Endothelial cell of umbilical vein (primary cell): ENCODE results near the gene RBMS3. TPM values are rescaled to one million over a fixed set of nuclear protein-coding genes. Genes with fewer than 3 reads are reported as not detected.

ENCODE experiments used
- BruUV-seq: library from RNA; stranded (reverse); fragments of 400-500 nt; replicated peaks from 2 replicates; lab custom pipeline; 2021; lab: Mats Ljungman, UMichigan
- CTCF ChIA-PET: fragments of 300-600, 350-600 bp; sonication (Branson Sonifier 250); formaldehyde crosslinking; loops from one replicate; lab custom pipeline; 2021; ENCODE audit warnings: antibody characterized with exemption, inconsistent platforms; lab: Charles Lee
- POLR2A ChIA-PET: fragments of 300-600, 350-600 bp; sonication (Branson Sonifier 250); formaldehyde crosslinking; loops from one replicate; lab custom pipeline; 2021; ENCODE audit warnings: antibody characterized with exemption, inconsistent platforms; lab: Charles Lee
- DNase-seq: peaks from one replicate; pipeline ENCODE4 v3.0.0-alpha.2; 2011; ENCODE audit warnings: low read depth, low spot score
- FAIRE-seq: peaks from 2 replicates; lab custom pipeline; 2011; peaks lifted over from hg19 to GRCh38; lab: Jason Lieb, UNC
- H2AFZ ChIP-seq: 2 replicates; pipeline ENCODE4 v1.6.0; 2012; ENCODE audit warnings: low read depth, low read length, control low read depth, inconsistent platforms
- H3K27ac ChIP-seq: 2 replicates; pipeline ENCODE4 v1.5.1; 2011; ENCODE audit warnings: low read depth, mild to moderate bottlenecking, control low read depth, low read length, moderate library complexity; ENCODE audit not compliant: insufficient read depth
- H3K27me3 ChIP-seq, 2 experiments: 2 replicates each; pipeline versions ENCODE4 v1.6.0 to v1.6.1; 2011; ENCODE audit warnings: low read length in 2 of 2, mixed read lengths in 1 of 2; ENCODE audit not compliant: control insufficient read depth in 2 of 2, insufficient read depth in 2 of 2
- H3K36me3 ChIP-seq, 2 experiments: 2 replicates in 1 of 2; 3 replicates in 1 of 2; pipeline ENCODE4 v1.5.1; 2011; ENCODE audit warnings: low read length in 2 of 2, mild to moderate bottlenecking in 1 of 2, moderate library complexity in 1 of 2; ENCODE audit not compliant: control insufficient read depth in 2 of 2, insufficient read depth in 2 of 2; ENCODE audit errors: extremely low read depth in 1 of 2
- H3K4me1 ChIP-seq: 3 replicates; pipeline ENCODE4 v1.5.1; 2011; ENCODE audit warnings: mild to moderate bottlenecking, low read length; ENCODE audit not compliant: control insufficient read depth, insufficient read depth; ENCODE audit errors: extremely low read depth
- H3K4me2 ChIP-seq: 2 replicates; pipeline ENCODE4 v1.6.1; 2011; ENCODE audit warnings: low read length, control low read depth, mixed read lengths; ENCODE audit not compliant: insufficient read depth
- H3K4me3 ChIP-seq, 3 experiments: fragments of 200-600 bp in 1 of 3; sonication (generic), shearing (Covaris generic) in 1 of 3; replicated peaks in 1 of 3; 2 replicates each; pipeline ENCODE4 v1.5.1; 2011 to 2016; ENCODE audit warnings: control low read depth in 3 of 3, low read length in 3 of 3, mild to moderate bottlenecking in 2 of 3, inconsistent platforms in 1 of 3, low read depth in 1 of 3, moderate library complexity in 1 of 3; ENCODE audit not compliant: insufficient read depth in 1 of 3
- H3K79me2 ChIP-seq: 2 replicates; pipeline ENCODE4 v1.6.0; 2012; ENCODE audit warnings: low read length, inconsistent platforms; ENCODE audit not compliant: control insufficient read depth, insufficient read depth
- H3K9ac ChIP-seq: replicated peaks from 2 replicates; pipeline ENCODE3; 2011; ENCODE audit warnings: low read length, control low read depth; ENCODE audit not compliant: insufficient read depth; ENCODE audit errors: extremely low read depth
- H3K9me1 ChIP-seq: replicated peaks from 3 replicates; pipeline ENCODE4 v1.6.0; 2011; ENCODE audit warnings: mild to moderate bottlenecking, low read length; ENCODE audit not compliant: control insufficient read depth, insufficient read depth; ENCODE audit errors: extremely low read depth
- H3K9me3 ChIP-seq: replicated peaks from 2 replicates; pipeline ENCODE4 v1.5.1; 2012; ENCODE audit warnings: low read length, inconsistent platforms; ENCODE audit not compliant: control insufficient read depth, insufficient read depth
- H4K20me1 ChIP-seq: replicated peaks from 2 replicates; pipeline ENCODE3; 2011; ENCODE audit warnings: mild to moderate bottlenecking, low read length; ENCODE audit not compliant: control insufficient read depth, insufficient read depth; ENCODE audit errors: extremely low read depth
- EZH2 ChIP-seq: IDR thresholded peaks from 2 replicates; pipeline ENCODE4 v1.6.1; 2012; ENCODE audit warnings: borderline replicate concordance, low read depth, mild to moderate bottlenecking, moderate library complexity, low read length, inconsistent platforms; ENCODE audit not compliant: severe bottlenecking
- FOS ChIP-seq: IDR thresholded peaks from 2 replicates; pipeline ENCODE4 v1.6.1; 2011; ENCODE audit warnings: mild to moderate bottlenecking, low read length, moderate library complexity, borderline replicate concordance; ENCODE audit not compliant: insufficient read depth
- GATA2 ChIP-seq: IDR thresholded peaks from 2 replicates; pipeline ENCODE4 v1.7.0; 2011; ENCODE audit warnings: low read depth, mild to moderate bottlenecking, moderate library complexity, mixed read lengths, low read length; ENCODE audit not compliant: insufficient read length, insufficient read depth
- JUN ChIP-seq: IDR thresholded peaks from 2 replicates; pipeline ENCODE4 v1.6.1; 2011; ENCODE audit warnings: borderline replicate concordance, low read depth; ENCODE audit not compliant: insufficient read length, insufficient read depth
- MYC ChIP-seq: IDR thresholded peaks from one replicate; pipeline ENCODE4 v1.6.1; 2011; ENCODE audit warnings: mild to moderate bottlenecking, low read depth, low read length
- POLR2A ChIP-seq: IDR thresholded peaks from 2 replicates; pipeline ENCODE4 v1.6.1; 2012; ENCODE audit warnings: low read depth, mild to moderate bottlenecking, control low read depth, low read length
- POLR2AphosphoS5 ChIP-seq: IDR thresholded peaks from 2 replicates; pipeline ENCODE4 v1.6.1; 2012; ENCODE audit warnings: low read depth, mild to moderate bottlenecking, control low read depth, low read length, moderate library complexity; ENCODE audit not compliant: insufficient read depth
- dilution Hi-C: fragments of 300-500 bp; cut with MboI; formaldehyde crosslinking; loops from one replicate; pipeline ENCODE4 v1.15.0; 2019; ENCODE audit warnings: low sequenced_read_pairs; ENCODE audit not compliant: extremely low pct_ligation_motif_present
- intact Hi-C: fragments of 100-400 bp; cut with micrococcal nuclease; formaldehyde crosslinking; loops from one replicate; pipeline ENCODE4 v1.10.0; 2022
- polyA plus RNA-seq, 4 experiments: library from polyadenylated mRNA; depleted of rRNA in 3 of 4; stranded (reverse) in 3 of 4; unstranded in 1 of 4; fragments of >200 nt; gene quantifications; 2 replicates each; pipeline versions ENCODE4 v1.2.1 to v1.2.3, GENCODE V29; 2011 to 2012; ENCODE audit warnings: missing spikeins in 1 of 4
- total RNA-seq: library from RNA; stranded (reverse); gene quantifications from 2 replicates; pipeline ENCODE4 v1.2.3, GENCODE V29; 2021
- TF ChIP-seq, protein P1 (sequence below): IDR thresholded peaks from 2 replicates; pipeline ENCODE4 v1.6.1; 2011; ENCODE audit not compliant: insufficient read depth, insufficient read length
- TF ChIP-seq, protein P2 (sequence below), 2 donors: IDR thresholded peaks; 1 replicate in 1 of 2; 2 replicates in 1 of 2; pipeline ENCODE4 v1.5.1; 2011; ENCODE audit warnings: low read length in 2 of 2, mild to moderate bottlenecking in 2 of 2, moderate library complexity in 2 of 2, control low read depth in 1 of 2, inconsistent platforms in 1 of 2, low read depth in 1 of 2; ENCODE audit not compliant: insufficient read depth in 1 of 2; ENCODE audit errors: extremely low read depth in 1 of 2

The RBMS3 gene
- total and polyA plus RNA-seq, 2 donors (not counting 3 experiments of a cell fraction or from before 2014, with no cell fraction given), result 13.6 to 42.3 TPM

DNA sequence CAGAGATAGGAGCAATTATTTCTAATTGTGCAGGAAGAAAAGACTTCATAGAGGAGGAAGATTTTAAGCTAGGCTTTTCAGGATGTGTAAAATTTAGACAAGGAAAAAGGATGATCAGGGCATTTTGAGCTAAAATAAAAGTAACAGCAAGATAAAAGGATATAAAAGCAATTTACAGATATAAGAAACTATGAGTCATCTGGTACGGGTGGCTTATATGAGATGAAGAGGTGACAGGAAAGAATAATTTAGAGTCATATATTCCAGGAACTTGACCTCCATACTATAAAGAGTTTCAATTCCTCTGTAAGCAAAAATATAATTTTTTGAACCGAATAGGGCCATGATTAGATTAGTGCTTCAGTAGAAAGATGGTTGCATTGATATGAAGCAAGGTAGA, 273.7 kb downstream of the RBMS3 start:
- no peaks in the 10 kb centered on the region for H3K79me2 ChIP-seq
- H3K27ac ChIP-seq, result no peak overlapping the region
- no TSS peak for BruUV-seq
- H3K9me3 ChIP-seq, result no peaks in the 10 kb centered on the region
- no peak overlapping the region for H3K9ac ChIP-seq
- H3K4me2 ChIP-seq, result peak overlapping the region; percentile 16
- no peaks in the 10 kb centered on the region for H3K27me3 ChIP-seq
- ChIA-PET CTCF (no interaction called here), POLR2A (no interaction called here)
- DNase-seq (peak; percentile 34), FAIRE-seq (no peak)
- H3K36me3 ChIP-seq, result no peaks in the 10 kb centered on the region
- no peaks in the 10 kb centered on the region for H4K20me1 ChIP-seq
- TF ChIP-seq EZH2 (no peak), FOS (peak; percentile 62), POLR2A (no peak), POLR2AphosphoS5 (no peak), GATA2 (no peak), MYC (no peak), JUN (peak; percentile 28)
- TF ChIP-seq, protein P1, sequence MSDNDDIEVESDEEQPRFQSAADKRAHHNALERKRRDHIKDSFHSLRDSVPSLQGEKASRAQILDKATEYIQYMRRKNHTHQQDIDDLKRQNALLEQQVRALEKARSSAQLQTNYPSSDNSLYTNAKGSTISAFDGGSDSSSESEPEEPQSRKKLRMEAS, result no peak
- no peaks in the 10 kb centered on the region for H3K9me1 ChIP-seq
- intact Hi-C loops, result no loop called here
- no peak overlapping the region for H2AFZ ChIP-seq
- dilution Hi-C loops, result no loop called here
- H3K4me1 ChIP-seq, result peaks cover 7% of the 10 kb centered on the region
- no peak overlapping the region for H3K4me3 ChIP-seq

DNA sequence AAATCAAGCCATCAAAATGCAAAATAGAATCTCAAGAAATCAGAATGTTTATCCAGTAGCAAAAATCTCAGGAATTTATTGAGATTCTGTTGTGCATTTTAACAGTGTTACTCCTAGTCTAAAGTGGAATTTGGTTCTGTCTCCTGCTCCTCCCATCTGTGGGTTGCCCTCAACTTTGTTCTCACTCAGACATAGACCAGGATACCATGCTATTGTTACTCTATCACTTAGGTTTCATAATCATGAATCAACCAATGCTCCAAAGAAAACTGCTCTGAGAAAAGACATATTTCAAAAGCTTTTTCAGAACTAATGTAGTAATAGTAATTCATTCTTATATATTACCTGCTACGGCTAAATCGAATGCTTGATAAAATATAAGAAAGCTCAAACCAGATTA, 274.7 kb downstream of the RBMS3 start:
- no peaks in the 10 kb centered on the region for H3K9me3 ChIP-seq
- DNase-seq (no peak), FAIRE-seq (no peak)
- no peak overlapping the region for H3K4me2 ChIP-seq
- H3K4me3 ChIP-seq, result no peak overlapping the region
- intact Hi-C loops (no loop called here), dilution Hi-C loops (no loop called here)
- no peak overlapping the region for H3K27ac ChIP-seq
- no peaks in the 10 kb centered on the region for H3K9me1 ChIP-seq
- H3K36me3 ChIP-seq, result no peaks in the 10 kb centered on the region
- ChIA-PET POLR2A (no interaction called here), CTCF (no interaction called here)
- no peak overlapping the region for H2AFZ ChIP-seq
- H4K20me1 ChIP-seq, result no peaks in the 10 kb centered on the region
- H3K9ac ChIP-seq, result no peak overlapping the region
- no peaks in the 10 kb centered on the region for H3K27me3 ChIP-seq
- no TSS peak for BruUV-seq
- H3K4me1 ChIP-seq, result peaks cover 7% of the 10 kb centered on the region
- no peak for TF ChIP-seq POLR2AphosphoS5
- TF ChIP-seq EZH2, result no peak
- no peak for TF ChIP-seq JUN
- no peak for TF ChIP-seq MYC
- TF ChIP-seq, protein P1, result no peak
- no peak for TF ChIP-seq POLR2A
- no peak for TF ChIP-seq GATA2
- TF ChIP-seq, protein P2, sequence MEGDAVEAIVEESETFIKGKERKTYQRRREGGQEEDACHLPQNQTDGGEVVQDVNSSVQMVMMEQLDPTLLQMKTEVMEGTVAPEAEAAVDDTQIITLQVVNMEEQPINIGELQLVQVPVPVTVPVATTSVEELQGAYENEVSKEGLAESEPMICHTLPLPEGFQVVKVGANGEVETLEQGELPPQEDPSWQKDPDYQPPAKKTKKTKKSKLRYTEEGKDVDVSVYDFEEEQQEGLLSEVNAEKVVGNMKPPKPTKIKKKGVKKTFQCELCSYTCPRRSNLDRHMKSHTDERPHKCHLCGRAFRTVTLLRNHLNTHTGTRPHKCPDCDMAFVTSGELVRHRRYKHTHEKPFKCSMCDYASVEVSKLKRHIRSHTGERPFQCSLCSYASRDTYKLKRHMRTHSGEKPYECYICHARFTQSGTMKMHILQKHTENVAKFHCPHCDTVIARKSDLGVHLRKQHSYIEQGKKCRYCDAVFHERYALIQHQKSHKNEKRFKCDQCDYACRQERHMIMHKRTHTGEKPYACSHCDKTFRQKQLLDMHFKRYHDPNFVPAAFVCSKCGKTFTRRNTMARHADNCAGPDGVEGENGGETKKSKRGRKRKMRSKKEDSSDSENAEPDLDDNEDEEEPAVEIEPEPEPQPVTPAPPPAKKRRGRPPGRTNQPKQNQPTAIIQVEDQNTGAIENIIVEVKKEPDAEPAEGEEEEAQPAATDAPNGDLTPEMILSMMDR (IDR thresholded peaks at IDR 0.05; ENCODE audit: extremely low read depth in 1 of 2, insufficient read depth in 1 of 2, low read depth in 1 of 2, low read length in 2 of 2), result no peak
- no peak for TF ChIP-seq FOS
- H3K79me2 ChIP-seq, result no peaks in the 10 kb centered on the region
